HepG2 (cell line): ENCODE measurements around the gene FANCF. TPM values are rescaled to one million over a fixed set of nuclear protein-coding genes. Genes with fewer than 3 reads are reported as not detected.

Experiments used
- DNMT1 ChIP-seq: sonication (generic); formaldehyde crosslinking; IDR thresholded peaks from 2 replicates; pipeline ENCODE4 v1.5.1; 2020; ENCODE audit warnings: mild to moderate bottlenecking, missing genetic modification reagents
- GFI1 ChIP-seq: sonication (generic); formaldehyde crosslinking; IDR thresholded peaks from 2 replicates; pipeline ENCODE4 v1.5.0; 2020; ENCODE audit warnings: missing genetic modification reagents, mild to moderate bottlenecking, borderline replicate concordance
- MED13 ChIP-seq: sonication (generic); formaldehyde crosslinking; IDR thresholded peaks from 2 replicates; pipeline ENCODE4 v1.5.0; 2020; ENCODE audit warnings: missing genetic modification reagents
- SIN3B ChIP-seq: fragments of 150-350 bp; IDR thresholded peaks from 2 replicates; pipeline ENCODE4 v1.6.1; 2014; ENCODE audit warnings: low read length
- SIX1 ChIP-seq: sonication (generic); formaldehyde crosslinking; IDR thresholded peaks from 2 replicates; pipeline ENCODE4 v1.4.0; 2020; ENCODE audit warnings: missing genetic modification reagents, borderline replicate concordance
- U2AF1 ChIP-seq: fragments of 200-400 bp; formaldehyde crosslinking; optimal IDR thresholded peaks from 2 replicates; pipeline ENCODE3; 2017; ENCODE audit warnings: mild to moderate bottlenecking, low read depth, low read length
- WIZ ChIP-seq: sonication (generic); formaldehyde crosslinking; IDR thresholded peaks from 2 replicates; pipeline ENCODE4 v1.5.1; 2020; ENCODE audit warnings: mild to moderate bottlenecking, missing genetic modification reagents
- XRCC5 ChIP-seq: fragments of 200-400 bp; formaldehyde crosslinking; optimal IDR thresholded peaks from 2 replicates; pipeline ENCODE3; 2017; ENCODE audit warnings: mild to moderate bottlenecking, low read length
- ZNF224 ChIP-seq: sonication (generic); formaldehyde crosslinking; IDR thresholded peaks from 2 replicates; pipeline ENCODE4 v1.5.0; 2020; ENCODE audit warnings: mild to moderate bottlenecking, missing genetic modification reagents
- ZNF282 ChIP-seq: fragments of 450-650 bp; IDR thresholded peaks from 2 replicates; pipeline ENCODE4 v1.6.1; 2018; ENCODE audit not compliant: partially characterized antibody
- ZNF761 ChIP-seq: sonication (generic); formaldehyde crosslinking; conservative IDR thresholded peaks from 2 replicates; pipeline ENCODE4 v1.4.0; 2020; ENCODE audit warnings: mild to moderate bottlenecking, missing genetic modification reagents
- polyA plus RNA-seq, 8 experiments: library from polyadenylated mRNA; depleted of rRNA in 3 of 8; stranded (reverse) in 7 of 8; unstranded in 1 of 8; fragments of >200 nt; fragmentation: Illumina TruSeq in 4 of 8; extraction: Trizol in 4 of 8; gene quantifications; 2 replicates each; pipeline versions ENCODE4 v1.2.1 to v1.2.3, GENCODE V29; 2011 to 2016; ENCODE audit warnings: low read depth in 4 of 8, missing spikeins in 1 of 8, mixed read lengths in 1 of 8; ENCODE audit not compliant: insufficient read depth in 1 of 8
- total RNA-seq, 5 experiments: library from RNA; depleted of rRNA; stranded (reverse); fragments of >200 nt; fragmentation: Illumina TruSeq; extraction: Trizol; gene quantifications; 2 replicates each; pipeline ENCODE4 v1.2.3, GENCODE V29; 2016; ENCODE audit warnings: low read depth in 1 of 5
- TF ChIP-seq, protein P1 (sequence below), 2 experiments: fragments of 450-650 bp in 1 of 2; sonication (generic) in 1 of 2; formaldehyde crosslinking in 1 of 2; IDR thresholded peaks; 2 replicates each; pipeline versions ENCODE4 v1.6.1 to v1.8.0; 2016 to 2022; ENCODE audit warnings: antibody characterized with exemption in 1 of 2, mild to moderate bottlenecking in 1 of 2, missing genetic modification reagents in 1 of 2
- TF ChIP-seq, protein P2 (sequence below): sonication (generic); formaldehyde crosslinking; IDR thresholded peaks from 2 replicates; pipeline ENCODE4 v1.4.0; 2020; ENCODE audit warnings: missing genetic modification reagents
- TF ChIP-seq, protein P3 (sequence below): sonication (generic); formaldehyde crosslinking; IDR thresholded peaks from 2 replicates; pipeline ENCODE4 v1.5.0; 2020; ENCODE audit warnings: mild to moderate bottlenecking, missing genetic modification reagents, moderate library complexity

Gene FANCF
- total and polyA plus RNA-seq, 2 of the 13 experiments (the other 11 are each of a cell fraction or from before 2014, with no cell fraction given): 2.5 to 9.7 TPM

DNA sequence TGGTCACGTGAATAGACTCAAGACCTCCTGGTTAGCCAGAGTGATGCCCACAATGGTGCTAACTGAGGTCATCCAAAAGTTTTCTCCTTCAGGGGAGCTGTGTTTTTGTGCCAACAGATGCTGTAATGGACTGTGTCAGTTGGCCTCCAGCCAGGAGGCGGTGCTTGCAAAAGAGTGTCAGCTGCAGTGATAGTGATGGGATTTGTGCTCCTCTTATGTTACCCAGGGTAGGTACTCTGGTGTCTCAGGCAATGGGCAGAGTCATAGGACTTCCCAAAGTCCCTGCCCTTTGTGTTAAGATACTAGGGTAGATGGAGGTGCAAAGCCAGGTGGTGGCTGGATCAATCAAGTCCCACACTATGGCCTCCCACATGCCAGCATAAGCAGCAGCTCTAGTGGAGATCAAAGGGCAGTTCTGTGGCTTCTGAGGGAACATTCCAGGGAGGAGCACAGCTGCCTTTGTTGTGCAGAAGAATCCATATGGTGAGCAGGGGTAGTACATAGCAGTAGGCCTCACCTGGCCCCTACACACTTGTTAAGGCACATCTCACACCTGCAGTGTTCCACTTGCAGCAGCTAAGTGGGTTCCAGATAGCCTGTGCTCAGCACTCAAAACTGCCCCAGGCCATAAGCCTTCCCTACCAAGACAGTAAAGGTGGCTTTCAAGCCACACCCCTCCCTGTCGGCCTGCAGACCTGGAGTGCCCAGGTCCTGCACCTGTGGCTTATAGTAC lies 9.4 kb upstream of the FANCF start (continued):
- TF ChIP-seq, protein P1, sequence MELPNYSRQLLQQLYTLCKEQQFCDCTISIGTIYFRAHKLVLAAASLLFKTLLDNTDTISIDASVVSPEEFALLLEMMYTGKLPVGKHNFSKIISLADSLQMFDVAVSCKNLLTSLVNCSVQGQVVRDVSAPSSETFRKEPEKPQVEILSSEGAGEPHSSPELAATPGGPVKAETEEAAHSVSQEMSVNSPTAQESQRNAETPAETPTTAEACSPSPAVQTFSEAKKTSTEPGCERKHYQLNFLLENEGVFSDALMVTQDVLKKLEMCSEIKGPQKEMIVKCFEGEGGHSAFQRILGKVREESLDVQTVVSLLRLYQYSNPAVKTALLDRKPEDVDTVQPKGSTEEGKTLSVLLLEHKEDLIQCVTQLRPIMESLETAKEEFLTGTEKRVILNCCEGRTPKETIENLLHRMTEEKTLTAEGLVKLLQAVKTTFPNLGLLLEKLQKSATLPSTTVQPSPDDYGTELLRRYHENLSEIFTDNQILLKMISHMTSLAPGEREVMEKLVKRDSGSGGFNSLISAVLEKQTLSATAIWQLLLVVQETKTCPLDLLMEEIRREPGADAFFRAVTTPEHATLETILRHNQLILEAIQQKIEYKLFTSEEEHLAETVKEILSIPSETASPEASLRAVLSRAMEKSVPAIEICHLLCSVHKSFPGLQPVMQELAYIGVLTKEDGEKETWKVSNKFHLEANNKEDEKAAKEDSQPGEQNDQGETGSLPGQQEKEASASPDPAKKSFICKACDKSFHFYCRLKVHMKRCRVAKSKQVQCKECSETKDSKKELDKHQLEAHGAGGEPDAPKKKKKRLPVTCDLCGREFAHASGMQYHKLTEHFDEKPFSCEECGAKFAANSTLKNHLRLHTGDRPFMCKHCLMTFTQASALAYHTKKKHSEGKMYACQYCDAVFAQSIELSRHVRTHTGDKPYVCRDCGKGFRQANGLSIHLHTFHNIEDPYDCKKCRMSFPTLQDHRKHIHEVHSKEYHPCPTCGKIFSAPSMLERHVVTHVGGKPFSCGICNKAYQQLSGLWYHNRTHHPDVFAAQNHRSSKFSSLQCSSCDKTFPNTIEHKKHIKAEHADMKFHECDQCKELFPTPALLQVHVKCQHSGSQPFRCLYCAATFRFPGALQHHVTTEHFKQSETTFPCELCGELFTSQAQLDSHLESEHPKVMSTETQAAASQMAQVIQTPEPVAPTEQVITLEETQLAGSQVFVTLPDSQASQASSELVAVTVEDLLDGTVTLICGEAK (IDR thresholded peaks at IDR 0.05): no peak
- TF ChIP-seq, protein P1 (CRISPR knock-in tag; IDR thresholded peaks at IDR 0.05): no peak
- TF ChIP-seq, protein P2, sequence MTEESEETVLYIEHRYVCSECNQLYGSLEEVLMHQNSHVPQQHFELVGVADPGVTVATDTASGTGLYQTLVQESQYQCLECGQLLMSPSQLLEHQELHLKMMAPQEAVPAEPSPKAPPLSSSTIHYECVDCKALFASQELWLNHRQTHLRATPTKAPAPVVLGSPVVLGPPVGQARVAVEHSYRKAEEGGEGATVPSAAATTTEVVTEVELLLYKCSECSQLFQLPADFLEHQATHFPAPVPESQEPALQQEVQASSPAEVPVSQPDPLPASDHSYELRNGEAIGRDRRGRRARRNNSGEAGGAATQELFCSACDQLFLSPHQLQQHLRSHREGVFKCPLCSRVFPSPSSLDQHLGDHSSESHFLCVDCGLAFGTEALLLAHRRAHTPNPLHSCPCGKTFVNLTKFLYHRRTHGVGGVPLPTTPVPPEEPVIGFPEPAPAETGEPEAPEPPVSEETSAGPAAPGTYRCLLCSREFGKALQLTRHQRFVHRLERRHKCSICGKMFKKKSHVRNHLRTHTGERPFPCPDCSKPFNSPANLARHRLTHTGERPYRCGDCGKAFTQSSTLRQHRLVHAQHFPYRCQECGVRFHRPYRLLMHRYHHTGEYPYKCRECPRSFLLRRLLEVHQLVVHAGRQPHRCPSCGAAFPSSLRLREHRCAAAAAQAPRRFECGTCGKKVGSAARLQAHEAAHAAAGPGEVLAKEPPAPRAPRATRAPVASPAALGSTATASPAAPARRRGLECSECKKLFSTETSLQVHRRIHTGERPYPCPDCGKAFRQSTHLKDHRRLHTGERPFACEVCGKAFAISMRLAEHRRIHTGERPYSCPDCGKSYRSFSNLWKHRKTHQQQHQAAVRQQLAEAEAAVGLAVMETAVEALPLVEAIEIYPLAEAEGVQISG: peak; percentile 35
- TF ChIP-seq, protein P3, sequence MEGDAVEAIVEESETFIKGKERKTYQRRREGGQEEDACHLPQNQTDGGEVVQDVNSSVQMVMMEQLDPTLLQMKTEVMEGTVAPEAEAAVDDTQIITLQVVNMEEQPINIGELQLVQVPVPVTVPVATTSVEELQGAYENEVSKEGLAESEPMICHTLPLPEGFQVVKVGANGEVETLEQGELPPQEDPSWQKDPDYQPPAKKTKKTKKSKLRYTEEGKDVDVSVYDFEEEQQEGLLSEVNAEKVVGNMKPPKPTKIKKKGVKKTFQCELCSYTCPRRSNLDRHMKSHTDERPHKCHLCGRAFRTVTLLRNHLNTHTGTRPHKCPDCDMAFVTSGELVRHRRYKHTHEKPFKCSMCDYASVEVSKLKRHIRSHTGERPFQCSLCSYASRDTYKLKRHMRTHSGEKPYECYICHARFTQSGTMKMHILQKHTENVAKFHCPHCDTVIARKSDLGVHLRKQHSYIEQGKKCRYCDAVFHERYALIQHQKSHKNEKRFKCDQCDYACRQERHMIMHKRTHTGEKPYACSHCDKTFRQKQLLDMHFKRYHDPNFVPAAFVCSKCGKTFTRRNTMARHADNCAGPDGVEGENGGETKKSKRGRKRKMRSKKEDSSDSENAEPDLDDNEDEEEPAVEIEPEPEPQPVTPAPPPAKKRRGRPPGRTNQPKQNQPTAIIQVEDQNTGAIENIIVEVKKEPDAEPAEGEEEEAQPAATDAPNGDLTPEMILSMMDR (CRISPR knock-in tag): no peak
- TF ChIP-seq ZNF761 (CRISPR knock-in tag): peak; percentile 56; the same call in 1 of the 2 replicates
- TF ChIP-seq XRCC5: peak; percentile 45
- no peak for TF ChIP-seq WIZ (CRISPR knock-in tag)
- no peak for TF ChIP-seq ZNF224
- peak; percentile 81 for TF ChIP-seq GFI1 (CRISPR knock-in tag)
- no peak for TF ChIP-seq SIN3B
- no peak for TF ChIP-seq DNMT1
- no peak for TF ChIP-seq ZNF282
- TF ChIP-seq U2AF1: no peak
- TF ChIP-seq SIX1 (CRISPR knock-in tag): no peak
- no peak for TF ChIP-seq MED13 (CRISPR knock-in tag)
